HG03432 (cell line): ENCODE data around the gene TCTN2.

Experiments used
- ATAC-seq: cut with Tn5 transposase; IDR thresholded peaks from one replicate; pipeline ENCODE4 v1.9.1; 2021; ENCODE audit warnings: mild to moderate bottlenecking, moderate library complexity; ENCODE audit not compliant: unreplicated experiment

TCTN2 gene

DNA sequence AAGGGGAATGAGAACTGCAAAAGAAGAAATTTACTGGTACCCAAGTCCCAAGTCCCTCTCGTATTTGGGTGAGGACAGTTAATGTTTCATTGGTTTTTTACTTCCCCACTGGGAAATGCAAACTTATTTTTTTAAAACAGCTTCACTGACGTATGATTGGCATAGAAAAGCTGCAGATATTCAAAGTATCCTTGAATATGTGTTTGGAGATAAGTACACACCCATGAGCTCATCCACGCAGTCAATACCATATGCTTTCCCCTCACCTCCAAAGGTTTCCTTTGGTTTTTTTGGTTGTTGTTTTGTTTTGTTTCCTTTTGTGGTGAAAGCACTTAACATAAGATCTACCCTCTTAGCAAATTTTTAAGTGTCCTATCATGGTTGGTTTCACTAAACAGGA, 13.1 kb downstream of the TCTN2 start:
- ATAC-seq: no peak

DNA sequence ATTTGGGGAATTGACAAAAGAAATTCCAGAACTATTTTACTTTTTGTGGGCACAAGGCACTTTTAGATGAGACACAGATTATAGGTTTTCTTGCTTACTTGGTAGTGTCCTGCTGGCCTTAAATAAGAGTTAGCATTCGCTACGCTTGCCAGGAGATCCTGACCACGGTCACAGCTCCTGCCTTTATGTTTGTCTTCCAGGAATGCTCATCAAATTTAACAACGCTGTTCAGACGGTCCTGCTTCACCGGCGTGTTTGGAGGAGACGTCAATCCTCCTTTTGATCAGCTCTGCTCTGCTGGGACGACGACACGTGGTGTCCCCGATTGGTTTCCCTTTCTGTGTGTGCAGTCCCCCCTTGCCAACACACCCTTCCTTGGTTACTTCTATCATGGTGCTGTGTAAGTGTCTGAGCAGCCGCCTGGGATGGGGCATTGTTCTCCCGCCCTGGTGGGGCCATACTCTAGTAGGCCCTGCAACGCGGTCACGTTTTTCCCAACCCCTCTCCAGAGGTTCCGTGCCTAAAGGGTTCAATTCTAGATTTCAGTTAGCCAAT, 15.8 kb downstream of the TCTN2 start:
- no peak for ATAC-seq

DNA sequence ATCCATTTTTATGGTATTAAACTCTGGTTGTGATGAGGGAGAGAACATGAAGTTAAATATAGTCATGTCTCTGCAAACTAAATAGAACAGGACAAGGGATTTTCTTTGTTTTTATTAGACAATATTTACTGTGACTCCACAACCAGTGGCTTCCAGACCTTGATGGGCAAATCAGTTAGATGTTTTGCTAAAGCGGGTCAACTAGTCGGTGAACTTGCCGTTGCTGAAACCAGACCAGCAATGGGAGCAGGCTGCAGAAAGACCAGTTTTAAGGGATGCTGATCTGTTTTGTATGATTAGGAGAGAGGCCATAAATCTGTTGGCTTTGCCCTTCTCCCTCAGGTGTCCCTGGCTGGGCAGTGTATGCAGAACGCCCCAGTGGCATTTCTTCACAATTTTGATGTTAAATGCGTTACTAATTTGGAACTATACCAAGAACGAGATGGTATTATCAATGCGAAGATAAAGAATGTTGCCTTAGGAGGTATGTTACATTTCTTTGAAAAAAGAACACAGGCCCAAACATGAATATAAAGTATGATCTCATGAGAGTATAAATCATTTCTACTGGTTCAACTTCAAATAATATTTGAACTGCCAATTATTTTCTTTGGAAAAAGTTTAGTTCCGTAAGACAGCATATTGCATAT, 19.4 kb downstream of the TCTN2 start:
- no peak for ATAC-seq

DNA sequence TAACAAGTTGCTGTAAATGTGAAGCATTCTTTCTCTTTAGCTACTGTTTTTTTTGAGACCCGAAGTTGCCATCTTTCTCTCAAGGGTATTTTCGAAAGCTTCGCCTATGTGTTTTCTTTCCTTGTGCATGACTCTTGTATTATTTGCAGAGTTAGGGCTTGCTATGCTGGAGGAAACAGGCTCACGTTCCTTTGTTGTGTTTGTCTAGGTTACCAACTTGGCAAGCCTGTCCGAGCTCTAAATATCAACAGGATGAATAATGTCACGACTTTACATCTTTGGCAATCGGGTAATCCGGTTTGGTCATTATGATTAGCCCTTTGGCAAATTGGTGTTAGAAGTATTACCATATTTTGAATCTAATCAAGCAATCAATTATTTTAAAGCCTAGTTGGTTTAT, 25.3 kb downstream of the TCTN2 start:
- ATAC-seq: no peak

DNA sequence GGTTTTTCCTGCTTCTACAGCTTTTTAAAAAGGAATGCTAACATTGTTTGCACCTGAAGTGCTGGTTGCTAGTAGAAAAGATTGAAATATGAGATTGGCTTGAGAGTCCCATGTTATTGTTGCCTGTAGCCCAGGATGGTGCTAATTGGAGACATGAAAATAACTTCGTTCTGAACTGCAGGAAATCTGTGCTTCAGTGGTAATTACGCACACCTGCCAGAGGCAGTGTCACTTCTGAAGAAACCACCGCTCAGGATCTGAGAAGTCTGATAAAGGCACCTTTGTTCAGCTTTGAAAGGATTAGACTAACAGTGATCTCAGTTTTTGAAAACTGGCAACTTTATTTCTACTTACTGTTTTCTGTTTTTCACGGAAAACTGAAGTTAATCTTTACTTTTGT, 25.7 kb downstream of the TCTN2 start:
- no peak for ATAC-seq

DNA sequence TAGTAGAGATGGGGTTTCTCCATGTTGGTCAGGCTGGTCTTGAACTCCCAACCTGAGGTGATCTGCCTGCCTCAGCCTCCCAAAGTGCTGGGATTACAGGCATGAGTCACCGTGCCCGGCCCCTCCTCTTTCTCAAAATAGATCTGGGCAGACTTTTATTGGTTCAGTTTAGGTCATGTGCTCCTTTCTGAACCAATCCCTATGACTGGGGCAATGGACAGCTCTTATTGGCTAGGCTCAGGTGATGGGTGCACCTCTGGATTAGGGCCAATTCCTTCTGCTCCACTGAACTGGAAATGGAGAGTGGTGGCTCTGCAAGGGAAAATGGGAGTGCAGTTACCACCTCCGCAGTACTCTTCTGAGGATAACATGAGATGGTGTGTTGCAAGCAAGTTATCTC, 35.0 kb downstream of the TCTN2 start:
- no peak for ATAC-seq

DNA sequence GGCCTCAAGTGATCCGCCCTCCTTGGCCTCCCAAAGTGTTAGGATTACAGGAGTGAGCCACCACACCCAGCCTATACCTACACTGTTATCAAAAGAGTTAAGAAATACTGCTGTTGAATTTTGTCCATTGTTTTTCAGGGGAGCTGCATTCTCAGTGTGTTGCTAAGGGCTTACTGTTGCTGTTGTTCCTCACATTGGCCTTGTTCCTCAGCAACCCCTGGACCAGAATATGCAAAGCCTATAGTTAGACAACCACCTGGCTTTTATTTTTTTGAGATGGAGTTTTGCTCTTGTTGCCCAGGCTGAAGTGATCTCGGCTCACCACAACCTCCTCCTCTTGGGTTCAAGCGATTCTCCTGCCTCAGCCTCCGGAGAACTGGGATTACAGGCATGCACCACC, 36.6 kb downstream of the TCTN2 start:
- ATAC-seq: no peak

DNA sequence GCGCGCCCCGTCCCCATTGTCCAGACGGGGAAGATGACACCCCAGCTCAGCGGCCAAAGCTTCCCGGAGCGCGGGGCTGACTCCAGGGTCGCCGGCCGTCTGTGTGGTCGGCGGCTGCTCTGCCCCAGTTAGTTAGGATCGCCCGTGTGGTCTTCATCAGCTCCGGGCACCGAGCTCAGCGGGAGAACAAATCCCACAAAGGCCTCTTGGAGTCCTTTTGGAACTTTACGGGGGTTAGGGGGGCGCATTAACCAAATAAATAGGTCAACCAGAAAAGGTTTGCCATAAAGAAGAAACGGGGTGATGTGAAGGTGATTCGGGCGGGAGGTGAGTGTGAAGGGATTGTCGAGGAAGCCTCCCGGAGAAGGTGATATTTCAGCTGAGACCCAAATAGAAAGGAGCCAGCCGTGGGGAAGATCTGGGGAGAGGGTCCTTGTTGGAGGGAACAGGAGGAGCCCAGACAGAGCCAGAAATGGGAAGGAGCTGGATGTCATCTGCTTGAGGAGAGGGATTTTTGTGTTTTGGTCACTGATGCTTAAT, 41.9 kb downstream of the TCTN2 start:
- no peak for ATAC-seq

DNA sequence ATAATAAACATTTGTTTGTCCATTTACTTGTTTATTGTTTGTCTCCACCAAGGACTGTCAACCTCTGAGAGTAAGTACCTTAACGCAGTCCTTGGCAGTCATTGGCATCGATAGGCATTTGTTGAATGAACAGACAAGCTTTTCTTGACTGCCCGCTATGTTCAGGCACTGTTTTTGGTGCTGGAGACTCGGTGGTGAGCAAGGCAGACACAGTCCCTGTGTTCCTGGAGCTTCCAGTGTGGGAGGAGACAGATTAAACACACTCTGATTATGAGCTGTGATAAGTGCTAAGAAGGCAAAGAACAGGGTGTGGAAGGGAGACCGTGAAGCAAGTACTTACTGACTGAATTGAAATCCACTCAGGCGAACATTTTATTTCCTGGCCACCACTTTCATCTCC, 42.5 kb downstream of the TCTN2 start:
- ATAC-seq: no peak

DNA sequence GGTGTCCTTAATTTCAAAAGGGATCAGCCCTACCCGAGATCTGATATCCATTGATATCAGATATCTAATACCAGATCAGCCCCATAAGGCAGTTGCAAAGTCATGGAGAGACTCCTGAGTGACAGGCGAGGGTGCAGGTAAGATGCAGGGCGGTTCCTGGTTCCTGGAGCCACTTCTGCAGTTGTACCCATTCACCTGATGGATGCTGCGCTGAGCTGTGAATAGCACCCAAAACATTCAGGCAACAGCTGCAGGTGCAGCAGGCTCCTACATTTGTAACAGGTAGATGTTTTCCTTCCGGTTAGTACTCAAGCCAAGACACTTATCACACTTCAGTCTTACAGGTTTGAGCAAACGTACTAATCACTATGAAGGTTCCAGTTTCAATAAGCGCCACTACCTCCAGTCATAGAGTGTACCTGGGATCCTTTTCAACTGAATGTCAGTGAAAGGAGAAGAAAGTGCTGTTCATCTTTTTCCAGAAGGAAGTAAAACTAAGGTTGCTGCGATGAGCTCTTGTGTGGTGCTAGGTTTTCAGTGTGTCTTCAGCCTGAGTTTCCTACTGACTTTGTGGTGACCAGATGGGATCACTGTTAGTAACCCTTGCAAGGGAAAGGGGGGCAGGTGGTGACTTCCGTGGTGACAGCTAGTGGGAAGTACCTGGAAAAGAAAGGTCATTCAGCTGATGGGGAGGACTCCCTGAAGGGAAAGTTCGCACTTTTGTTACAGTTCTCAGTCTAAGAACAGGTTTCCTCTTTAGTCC, 43.1 kb downstream of the TCTN2 start:
- ATAC-seq: no peak

DNA sequence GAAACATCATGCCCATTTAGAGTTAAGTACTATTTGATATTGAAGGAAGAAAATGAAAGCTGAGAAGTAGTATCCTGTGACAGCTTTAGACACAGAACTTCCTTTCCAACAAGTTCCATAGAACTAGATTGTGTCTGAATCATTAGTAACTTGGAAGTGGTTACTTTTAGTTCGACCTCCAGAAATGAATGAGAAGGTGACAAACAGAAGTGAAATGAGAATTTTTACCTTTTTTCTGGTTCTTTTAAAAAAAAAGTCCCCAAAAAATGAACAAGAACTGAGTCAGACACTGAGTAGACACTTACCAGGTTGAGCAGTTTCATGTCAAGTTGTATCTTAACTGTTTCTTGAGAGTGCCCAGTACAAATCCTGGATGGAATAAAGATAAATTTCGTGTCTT, 44.3 kb downstream of the TCTN2 start:
- no peak for ATAC-seq

DNA sequence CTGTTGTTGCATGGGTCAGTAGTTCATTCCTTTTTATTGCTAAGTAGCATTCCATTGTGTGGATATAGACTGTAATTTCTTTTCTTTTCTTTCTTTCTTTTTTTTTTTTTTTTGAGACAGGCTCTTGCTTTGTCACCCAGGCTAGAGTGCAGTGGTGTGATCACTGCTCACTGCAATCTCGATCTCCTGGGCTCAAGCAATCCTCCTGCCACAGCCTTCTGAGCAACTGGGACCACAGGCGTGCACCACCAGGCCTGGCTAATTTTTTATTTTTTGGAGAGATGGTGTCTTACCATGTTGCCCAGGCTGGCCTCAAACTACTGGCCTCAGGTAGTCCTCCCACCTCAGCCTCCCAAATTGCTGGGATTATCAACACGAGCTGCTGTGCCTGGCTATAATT, 46.4 kb downstream of the TCTN2 start:
- no peak for ATAC-seq

DNA sequence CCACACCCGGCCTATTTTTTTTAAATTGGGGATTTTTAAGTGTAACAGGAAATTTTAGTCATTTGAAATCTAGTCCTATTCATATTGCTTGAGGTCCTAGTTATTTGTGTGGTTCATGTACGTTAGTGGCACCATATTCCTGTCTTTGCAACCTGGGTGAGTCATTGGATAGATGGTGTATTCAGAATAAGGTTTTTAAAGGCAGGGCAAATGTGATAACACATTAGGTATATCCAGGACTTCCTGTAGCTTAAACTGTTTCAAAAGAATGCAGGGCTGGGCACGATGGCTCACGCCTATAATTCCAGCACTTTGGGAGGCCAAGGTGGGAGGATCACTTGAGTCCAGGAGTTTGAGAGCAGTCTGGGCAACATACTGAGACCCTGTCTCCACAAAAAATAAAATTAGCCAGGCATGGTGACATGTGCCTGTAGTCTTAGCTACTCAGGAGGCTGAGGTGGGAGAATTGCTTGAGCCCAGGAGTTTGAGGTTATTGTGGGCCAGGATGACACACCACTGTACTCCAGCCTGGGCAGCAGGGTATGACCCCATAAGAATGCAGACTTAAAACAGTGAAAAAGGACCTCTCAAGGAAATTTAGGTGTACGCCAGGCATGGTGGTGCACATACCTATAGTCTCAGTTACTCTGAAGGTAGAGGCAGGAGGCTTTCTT, 49.4 kb downstream of the TCTN2 start:
- ATAC-seq: no peak

DNA sequence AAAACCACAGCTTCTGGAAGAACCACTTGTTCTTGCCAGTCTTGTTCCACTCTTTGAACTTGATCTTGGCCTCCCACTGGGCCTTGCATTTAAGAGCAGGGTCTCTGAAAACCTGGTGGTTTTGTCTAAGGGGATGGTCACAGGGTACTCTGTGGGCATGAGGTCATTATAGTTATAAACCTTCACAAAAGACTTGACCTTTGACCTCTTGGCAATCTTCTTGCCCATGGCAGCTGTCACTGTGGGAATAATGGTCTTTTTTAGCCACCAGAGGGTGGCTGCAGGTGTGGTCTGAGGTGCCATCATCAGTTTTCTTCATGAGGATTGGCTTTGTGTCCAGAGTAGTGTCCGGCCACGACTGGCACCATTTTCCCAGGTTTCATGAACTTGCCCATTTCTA, 50.3 kb downstream of the TCTN2 start:
- ATAC-seq: no peak

DNA sequence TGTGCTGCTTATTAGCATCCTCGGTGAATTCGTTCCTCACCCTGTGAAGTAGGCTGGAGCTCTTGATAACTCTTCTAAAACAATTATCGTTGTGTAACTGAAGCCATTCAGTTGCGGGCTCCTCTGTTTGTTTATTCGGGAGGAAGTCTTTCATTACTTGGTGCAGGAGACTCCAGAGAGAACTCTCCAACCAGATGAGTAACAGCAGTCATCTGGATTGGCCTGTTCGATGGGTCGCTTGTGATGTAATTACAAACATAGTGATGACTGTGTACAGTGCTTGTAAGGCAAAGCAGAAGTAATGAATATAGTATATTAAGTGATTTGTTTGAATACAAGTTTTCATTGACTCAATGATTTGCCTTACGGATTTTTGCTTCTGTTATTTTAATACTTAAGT, 52.1 kb downstream of the TCTN2 start:
- ATAC-seq: no peak

DNA sequence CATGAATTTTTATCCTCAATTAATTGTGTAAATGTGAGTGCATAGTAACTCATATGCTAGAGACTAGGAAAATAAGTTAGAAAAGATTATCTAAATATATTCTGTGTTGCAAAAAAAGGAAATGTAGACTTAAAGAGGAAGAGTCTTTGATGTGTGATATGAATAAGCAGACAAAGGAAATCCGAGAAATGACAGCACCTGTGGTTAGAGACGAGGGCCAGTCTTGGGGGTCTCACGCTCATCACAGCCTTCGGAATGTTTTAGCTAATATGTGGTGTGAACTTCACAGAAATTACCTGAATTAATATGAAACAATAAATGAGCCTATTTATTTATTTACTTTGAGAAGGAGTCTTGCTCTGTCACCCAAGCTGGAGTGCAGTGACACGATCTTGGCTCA, 52.9 kb downstream of the TCTN2 start:
- ATAC-seq: no peak

DNA sequence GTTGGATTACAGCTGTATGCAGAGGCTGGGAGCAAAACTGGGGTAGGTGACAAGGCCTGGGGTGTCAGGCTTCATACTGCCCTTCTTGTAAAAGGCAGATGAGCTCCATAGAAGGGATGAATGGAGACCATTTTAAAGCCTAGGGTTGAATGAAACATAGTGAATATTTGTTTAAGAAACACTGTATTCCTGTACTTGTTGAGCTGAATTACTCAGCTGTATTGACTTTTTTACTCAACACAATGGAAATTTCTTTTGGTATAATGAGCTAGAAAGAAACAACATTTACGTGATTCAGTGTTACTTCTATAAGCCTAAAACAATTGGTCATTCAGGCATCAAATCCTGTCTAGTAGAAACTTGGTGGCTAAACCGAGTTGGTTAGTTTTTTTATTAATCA, 55.3 kb downstream of the TCTN2 start:
- no peak for ATAC-seq

DNA sequence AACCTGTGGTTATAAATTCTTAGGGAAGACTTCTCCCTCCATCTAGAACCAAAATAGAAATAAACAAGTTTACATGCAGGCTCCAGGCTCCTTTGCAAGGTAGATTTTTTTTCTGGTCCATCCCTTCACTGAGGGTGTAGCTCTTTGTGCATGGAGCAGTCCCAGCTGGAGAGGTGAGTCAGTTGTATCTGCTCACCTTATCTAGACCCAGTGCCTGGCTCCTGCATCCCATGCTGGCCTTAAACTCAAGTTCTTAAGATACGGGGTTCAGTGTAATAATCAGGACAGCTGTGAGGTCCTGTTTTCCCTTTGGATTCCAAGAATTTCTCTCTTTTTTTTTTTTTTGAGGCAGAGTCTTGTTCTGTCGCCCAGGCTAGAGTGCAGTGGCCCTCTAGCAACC, 56.0 kb downstream of the TCTN2 start:
- ATAC-seq: no peak

DNA sequence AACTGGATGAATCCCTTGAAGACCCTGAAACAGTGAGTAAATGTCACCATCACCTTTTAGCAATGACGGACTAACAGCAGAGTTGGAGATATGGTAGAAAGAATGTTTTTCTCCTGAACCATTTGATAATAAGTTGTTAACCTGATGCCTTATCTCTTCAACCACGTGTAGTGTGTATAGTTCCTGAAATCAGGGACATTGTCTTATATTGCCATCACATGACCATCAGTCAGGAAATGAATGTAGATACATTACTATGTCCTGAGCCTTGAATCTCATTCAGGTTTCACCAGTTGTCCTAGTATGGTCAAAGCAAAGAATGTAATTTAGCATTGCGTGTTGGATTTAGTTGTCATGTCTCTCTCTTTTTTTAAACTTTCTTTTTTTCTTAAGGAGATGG, 57.0 kb downstream of the TCTN2 start:
- no peak for ATAC-seq

DNA sequence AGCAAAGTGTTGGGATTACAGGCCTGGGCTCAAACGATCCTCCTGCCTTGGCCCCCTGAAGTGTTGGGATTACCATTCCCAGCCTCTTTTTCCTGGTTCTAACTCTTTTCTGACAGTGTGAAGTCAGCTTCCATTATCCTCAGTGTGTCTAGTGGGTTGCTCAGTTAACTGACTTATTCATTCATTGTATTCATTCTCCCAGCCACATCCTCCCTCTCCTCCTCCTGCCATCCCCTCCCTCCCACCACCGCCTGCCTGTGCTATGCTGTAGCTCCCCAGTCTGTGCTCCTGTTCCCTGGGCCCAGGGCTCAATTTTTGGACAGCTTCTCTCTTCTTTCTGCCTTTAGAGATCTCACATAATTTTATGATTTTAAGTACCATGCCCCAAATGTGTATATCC, 60.7 kb downstream of the TCTN2 start:
- ATAC-seq: no peak

DNA sequence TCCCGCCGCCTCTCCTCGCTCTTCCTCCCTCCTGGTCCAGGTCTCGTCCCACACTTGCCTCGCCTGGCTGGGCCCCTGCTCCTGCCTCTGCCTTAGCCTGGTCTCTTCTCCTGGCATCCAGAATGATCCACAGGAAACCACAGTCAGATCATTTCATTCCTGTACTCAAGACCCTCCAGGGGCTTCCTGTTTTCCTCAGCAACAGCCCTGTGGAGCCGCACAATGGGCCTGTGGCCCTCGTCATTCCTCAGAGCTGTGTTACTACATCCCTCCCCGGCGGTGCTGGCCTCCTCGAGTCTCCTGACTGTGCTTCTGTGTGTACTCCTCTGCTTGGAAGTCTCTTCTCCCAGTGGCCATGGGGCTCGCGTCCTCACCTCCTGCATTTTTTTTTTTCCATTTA, 61.3 kb downstream of the TCTN2 start:
- ATAC-seq: no peak

DNA sequence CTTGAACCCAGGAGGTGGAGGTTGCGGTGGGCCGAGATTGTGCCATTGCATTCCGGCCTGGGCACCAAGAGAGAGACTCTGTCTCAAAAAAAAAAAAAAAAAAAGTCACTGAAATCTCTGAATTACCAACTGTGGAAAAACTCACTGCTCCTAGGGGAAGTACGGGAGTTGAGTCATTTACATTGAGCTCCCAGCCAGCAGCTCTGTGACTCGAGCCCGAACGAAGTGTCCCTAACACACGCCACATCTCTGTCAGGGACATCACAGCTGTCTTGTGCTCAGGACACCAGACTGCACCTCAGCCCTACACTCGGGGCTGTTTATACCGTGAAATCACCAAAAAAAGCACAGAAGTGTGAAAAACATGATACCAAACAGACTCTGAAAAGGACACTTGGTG, 62.3 kb downstream of the TCTN2 start:
- no peak for ATAC-seq
